Measurements from ENCODE around the gene POLG2. TPM values are rescaled to one million over a fixed set of nuclear protein-coding genes. Genes with fewer than 3 reads are reported as not detected.

The POLG2 gene
- total and polyA plus RNA-seq, 9 of the 15 experiments (the other 6 are each of a cell fraction or from before 2014, with no cell fraction given): 13.4 to 44.8 (median 37.0) TPM

DNA sequence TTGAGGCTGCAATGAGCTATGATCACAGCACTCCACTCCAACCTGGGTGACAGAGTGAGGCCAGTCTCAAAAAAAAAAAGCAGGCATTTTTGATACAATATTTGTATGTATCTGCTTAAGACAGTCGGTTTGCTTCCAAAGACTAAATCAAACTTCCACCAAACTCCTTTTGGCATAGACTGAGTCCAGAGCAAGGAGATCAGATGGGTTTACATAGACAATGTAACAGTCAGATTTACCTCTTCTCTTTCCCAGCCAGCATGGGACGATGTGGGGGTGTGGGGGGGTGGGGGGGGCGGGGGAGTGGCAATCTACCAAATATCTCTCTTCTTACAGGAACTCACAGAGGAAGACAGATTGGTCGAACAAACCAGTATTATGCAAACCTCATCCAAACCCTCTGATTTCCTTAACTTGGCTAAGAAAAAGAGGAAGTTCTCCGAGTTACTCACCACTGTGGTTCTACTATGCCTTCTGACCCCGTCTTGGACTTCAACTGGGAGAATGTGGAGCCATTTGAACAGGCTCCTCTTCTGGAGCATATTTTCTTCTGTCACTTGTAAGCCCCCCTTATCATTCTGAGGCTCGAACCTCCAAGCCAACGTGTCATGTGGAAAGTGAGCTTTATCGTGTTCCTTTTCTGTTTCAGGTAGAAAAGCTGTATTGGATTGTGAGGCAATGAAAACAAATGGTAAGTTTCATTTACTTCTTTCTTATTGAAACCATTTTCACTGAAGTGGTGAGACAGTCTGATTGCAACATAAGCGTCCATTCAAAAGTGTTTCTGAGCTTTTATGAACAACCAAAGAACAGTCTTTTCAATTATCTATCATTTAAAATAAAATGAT lies 48.0 kb downstream of the POLG2 start, which contains the start of gene MILR1 (continued):
- TF ChIP-seq ADNP (tag; IDR thresholded peaks at IDR 0.05) (no peak), KDM5B (IDR thresholded peaks at IDR 0.05; ENCODE audit: insufficient replicate concordance, low read depth, low read length) (peak; percentile 62), LARP7 (IDR thresholded peaks at IDR 0.05) (no peak), BCL6 (CRISPR knock-in tag; IDR thresholded peaks at IDR 0.05) (no peak), EP400 (IDR thresholded peaks at IDR 0.05) (peak; percentile 55), NUFIP1 (IDR thresholded peaks at IDR 0.05; ENCODE audit: partially characterized antibody) (no peak), ZNF644 (tag; IDR thresholded peaks at IDR 0.05; ENCODE audit: low read depth) (no peak), WHSC1 (IDR thresholded peaks at IDR 0.05; ENCODE audit: low read length) (no peak), U2AF1 (optimal IDR thresholded peaks at IDR 0.05; ENCODE audit: low read depth, low read length) (no peak), SUPT5H (IDR thresholded peaks at IDR 0.05) (peak; percentile 51; the same call in 1 of the 2 replicates), FOXA1 (IDR thresholded peaks at IDR 0.05; ENCODE audit: borderline replicate concordance) (no peak)
- TF ChIP-seq, protein P1, sequence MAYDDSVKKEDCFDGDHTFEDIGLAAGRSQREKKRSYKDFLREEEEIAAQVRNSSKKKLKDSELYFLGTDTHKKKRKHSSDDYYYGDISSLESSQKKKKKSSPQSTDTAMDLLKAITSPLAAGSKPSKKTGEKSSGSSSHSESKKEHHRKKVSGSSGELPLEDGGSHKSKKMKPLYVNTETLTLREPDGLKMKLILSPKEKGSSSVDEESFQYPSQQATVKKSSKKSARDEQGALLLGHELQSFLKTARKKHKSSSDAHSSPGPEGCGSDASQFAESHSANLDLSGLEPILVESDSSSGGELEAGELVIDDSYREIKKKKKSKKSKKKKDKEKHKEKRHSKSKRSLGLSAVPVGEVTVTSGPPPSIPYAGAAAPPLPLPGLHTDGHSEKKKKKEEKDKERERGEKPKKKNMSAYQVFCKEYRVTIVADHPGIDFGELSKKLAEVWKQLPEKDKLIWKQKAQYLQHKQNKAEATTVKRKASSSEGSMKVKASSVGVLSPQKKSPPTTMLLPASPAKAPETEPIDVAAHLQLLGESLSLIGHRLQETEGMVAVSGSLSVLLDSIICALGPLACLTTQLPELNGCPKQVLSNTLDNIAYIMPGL (CRISPR knock-in tag; IDR thresholded peaks at IDR 0.05): no peak
- TF ChIP-seq, protein P2, sequence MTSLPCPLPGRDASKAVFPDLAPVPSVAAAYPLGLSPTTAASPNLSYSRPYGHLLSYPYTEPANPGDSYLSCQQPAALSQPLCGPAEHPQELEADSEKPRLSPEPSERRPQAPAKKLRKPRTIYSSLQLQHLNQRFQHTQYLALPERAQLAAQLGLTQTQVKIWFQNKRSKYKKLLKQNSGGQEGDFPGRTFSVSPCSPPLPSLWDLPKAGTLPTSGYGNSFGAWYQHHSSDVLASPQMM (CRISPR knock-in tag; IDR thresholded peaks at IDR 0.05): no peak
- TF ChIP-seq, protein P3, sequence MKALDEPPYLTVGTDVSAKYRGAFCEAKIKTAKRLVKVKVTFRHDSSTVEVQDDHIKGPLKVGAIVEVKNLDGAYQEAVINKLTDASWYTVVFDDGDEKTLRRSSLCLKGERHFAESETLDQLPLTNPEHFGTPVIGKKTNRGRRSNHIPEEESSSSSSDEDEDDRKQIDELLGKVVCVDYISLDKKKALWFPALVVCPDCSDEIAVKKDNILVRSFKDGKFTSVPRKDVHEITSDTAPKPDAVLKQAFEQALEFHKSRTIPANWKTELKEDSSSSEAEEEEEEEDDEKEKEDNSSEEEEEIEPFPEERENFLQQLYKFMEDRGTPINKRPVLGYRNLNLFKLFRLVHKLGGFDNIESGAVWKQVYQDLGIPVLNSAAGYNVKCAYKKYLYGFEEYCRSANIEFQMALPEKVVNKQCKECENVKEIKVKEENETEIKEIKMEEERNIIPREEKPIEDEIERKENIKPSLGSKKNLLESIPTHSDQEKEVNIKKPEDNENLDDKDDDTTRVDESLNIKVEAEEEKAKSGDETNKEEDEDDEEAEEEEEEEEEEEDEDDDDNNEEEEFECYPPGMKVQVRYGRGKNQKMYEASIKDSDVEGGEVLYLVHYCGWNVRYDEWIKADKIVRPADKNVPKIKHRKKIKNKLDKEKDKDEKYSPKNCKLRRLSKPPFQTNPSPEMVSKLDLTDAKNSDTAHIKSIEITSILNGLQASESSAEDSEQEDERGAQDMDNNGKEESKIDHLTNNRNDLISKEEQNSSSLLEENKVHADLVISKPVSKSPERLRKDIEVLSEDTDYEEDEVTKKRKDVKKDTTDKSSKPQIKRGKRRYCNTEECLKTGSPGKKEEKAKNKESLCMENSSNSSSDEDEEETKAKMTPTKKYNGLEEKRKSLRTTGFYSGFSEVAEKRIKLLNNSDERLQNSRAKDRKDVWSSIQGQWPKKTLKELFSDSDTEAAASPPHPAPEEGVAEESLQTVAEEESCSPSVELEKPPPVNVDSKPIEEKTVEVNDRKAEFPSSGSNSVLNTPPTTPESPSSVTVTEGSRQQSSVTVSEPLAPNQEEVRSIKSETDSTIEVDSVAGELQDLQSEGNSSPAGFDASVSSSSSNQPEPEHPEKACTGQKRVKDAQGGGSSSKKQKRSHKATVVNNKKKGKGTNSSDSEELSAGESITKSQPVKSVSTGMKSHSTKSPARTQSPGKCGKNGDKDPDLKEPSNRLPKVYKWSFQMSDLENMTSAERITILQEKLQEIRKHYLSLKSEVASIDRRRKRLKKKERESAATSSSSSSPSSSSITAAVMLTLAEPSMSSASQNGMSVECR (CRISPR knock-in tag; IDR thresholded peaks at IDR 0.05): no peak
- TF ChIP-seq, protein P4, sequence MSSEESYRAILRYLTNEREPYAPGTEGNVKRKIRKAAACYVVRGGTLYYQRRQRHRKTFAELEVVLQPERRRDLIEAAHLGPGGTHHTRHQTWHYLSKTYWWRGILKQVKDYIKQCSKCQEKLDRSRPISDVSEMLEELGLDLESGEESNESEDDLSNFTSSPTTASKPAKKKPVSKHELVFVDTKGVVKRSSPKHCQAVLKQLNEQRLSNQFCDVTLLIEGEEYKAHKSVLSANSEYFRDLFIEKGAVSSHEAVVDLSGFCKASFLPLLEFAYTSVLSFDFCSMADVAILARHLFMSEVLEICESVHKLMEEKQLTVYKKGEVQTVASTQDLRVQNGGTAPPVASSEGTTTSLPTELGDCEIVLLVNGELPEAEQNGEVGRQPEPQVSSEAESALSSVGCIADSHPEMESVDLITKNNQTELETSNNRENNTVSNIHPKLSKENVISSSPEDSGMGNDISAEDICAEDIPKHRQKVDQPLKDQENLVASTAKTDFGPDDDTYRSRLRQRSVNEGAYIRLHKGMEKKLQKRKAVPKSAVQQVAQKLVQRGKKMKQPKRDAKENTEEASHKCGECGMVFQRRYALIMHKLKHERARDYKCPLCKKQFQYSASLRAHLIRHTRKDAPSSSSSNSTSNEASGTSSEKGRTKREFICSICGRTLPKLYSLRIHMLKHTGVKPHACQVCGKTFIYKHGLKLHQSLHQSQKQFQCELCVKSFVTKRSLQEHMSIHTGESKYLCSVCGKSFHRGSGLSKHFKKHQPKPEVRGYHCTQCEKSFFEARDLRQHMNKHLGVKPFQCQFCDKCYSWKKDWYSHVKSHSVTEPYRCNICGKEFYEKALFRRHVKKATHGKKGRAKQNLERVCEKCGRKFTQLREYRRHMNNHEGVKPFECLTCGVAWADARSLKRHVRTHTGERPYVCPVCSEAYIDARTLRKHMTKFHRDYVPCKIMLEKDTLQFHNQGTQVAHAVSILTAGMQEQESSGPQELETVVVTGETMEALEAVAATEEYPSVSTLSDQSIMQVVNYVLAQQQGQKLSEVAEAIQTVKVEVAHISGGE (CRISPR knock-in tag; IDR thresholded peaks at IDR 0.05): no peak; a peak in 1 of 6 replicates
